IMR-90 (cell line): Measurements from ENCODE around the gene ATP1B3. TPM values are rescaled to one million over a fixed set of nuclear protein-coding genes. Genes with fewer than 3 reads are reported as not detected.

ENCODE experiments used
- ATAC-seq: fragments of 200-7000 bp; cut with Tn5 transposase; 2 replicates; pipeline ENCODE4 v1.9.1; 2020; ENCODE audit warnings: low read depth, mild to moderate bottlenecking, moderate library complexity
- BruUV-seq: library from RNA; stranded (reverse); fragments of 400-500 nt; replicated peaks from 2 replicates; lab custom pipeline; 2021; lab: Mats Ljungman, UMichigan
- CTCF ChIA-PET: fragments of 300-600 bp; formaldehyde crosslinking; extraction: SDS; loops from one replicate; lab custom pipeline; 2021; ENCODE audit warnings: antibody characterized with exemption; lab: Yijun Ruan, JAX
- POLR2A ChIA-PET: fragments of 300-600 bp; sonication (Branson Sonifier 250); formaldehyde crosslinking; loops from one replicate; lab custom pipeline; 2022; ENCODE audit warnings: antibody characterized with exemption; ENCODE audit not compliant: unreplicated experiment; lab: Charles Lee
- DNase-seq: peaks from one replicate; pipeline ENCODE4 v3.0.0; 2013
- H2AFZ ChIP-seq: replicated peaks from 2 replicates; pipeline ENCODE3; 2013; ENCODE audit warnings: low read length, mild to moderate bottlenecking; ENCODE audit not compliant: poor library complexity
- H2AK5ac ChIP-seq: 2 replicates; pipeline ENCODE4 v1.6.1; 2013; ENCODE audit warnings: low read depth, low read length, inconsistent platforms
- H2AK9ac ChIP-seq: replicated peaks from 2 replicates; pipeline ENCODE3; 2013; ENCODE audit warnings: mild to moderate bottlenecking, low read depth, low read length, moderate library complexity; ENCODE audit not compliant: poor library complexity
- H2BK120ac ChIP-seq: 2 replicates; pipeline ENCODE4 v1.6.1; 2013; ENCODE audit warnings: low read depth, low read length, inconsistent platforms
- H2BK15ac ChIP-seq: 3 replicates; pipeline ENCODE4 v1.6.1; 2013; ENCODE audit warnings: low read depth, low read length, inconsistent platforms
- H2BK20ac ChIP-seq: 2 replicates; pipeline ENCODE4 v1.6.1; 2013; ENCODE audit warnings: low read depth, mild to moderate bottlenecking, inconsistent platforms, low read length, moderate library complexity
- H2BK5ac ChIP-seq: 2 replicates; pipeline ENCODE4 v1.6.1; 2013; ENCODE audit warnings: mild to moderate bottlenecking, low read depth, low read length, inconsistent platforms; ENCODE audit not compliant: poor library complexity, severe bottlenecking
- H3K14ac ChIP-seq: replicated peaks from 2 replicates; pipeline ENCODE4 v1.6.1; 2013; ENCODE audit warnings: low read depth, low read length, inconsistent platforms
- H3K18ac ChIP-seq: 2 replicates; pipeline ENCODE4 v1.6.1; 2013; ENCODE audit warnings: low read depth, low read length, control low read depth
- H3K23ac ChIP-seq: 2 replicates; pipeline ENCODE4 v1.6.1; 2013; ENCODE audit warnings: low read depth, low read length, inconsistent platforms
- H3K27ac ChIP-seq: 2 replicates; pipeline ENCODE4 v1.5.1; 2013; ENCODE audit warnings: mild to moderate bottlenecking, control low read depth, low read length; ENCODE audit not compliant: insufficient read depth
- H3K27me3 ChIP-seq: 2 replicates; pipeline ENCODE4 v1.6.1; 2013; ENCODE audit warnings: low read length; ENCODE audit not compliant: control insufficient read depth, insufficient read depth
- H3K36me3 ChIP-seq: 2 replicates; pipeline ENCODE4 v1.6.1; 2013; ENCODE audit warnings: low read length, mixed read lengths; ENCODE audit not compliant: control insufficient read depth, insufficient read depth
- H3K4ac ChIP-seq: 2 replicates; pipeline ENCODE4 v1.6.1; 2013; ENCODE audit warnings: low read depth, low read length, inconsistent platforms
- H3K4me1 ChIP-seq: 2 replicates; pipeline ENCODE4 v1.6.1; 2013; ENCODE audit warnings: low read length, mixed read lengths; ENCODE audit not compliant: control insufficient read depth, insufficient read depth
- H3K4me2 ChIP-seq: 2 replicates; pipeline ENCODE4 v1.6.1; 2013; ENCODE audit warnings: low read depth, mild to moderate bottlenecking, control low read depth, low read length, moderate library complexity
- H3K4me3 ChIP-seq: 2 replicates; pipeline ENCODE4 v1.5.1; 2013; ENCODE audit warnings: low read depth, mild to moderate bottlenecking, control low read depth, low read length, moderate library complexity; ENCODE audit not compliant: insufficient read depth
- H3K56ac ChIP-seq: 2 replicates; pipeline ENCODE4 v1.6.1; 2013; ENCODE audit warnings: low read length, inconsistent platforms; ENCODE audit not compliant: insufficient read depth; ENCODE audit errors: extremely low read depth
- H3K79me1 ChIP-seq, 2 experiments: 2 replicates each; pipeline ENCODE4 v1.6.1; 2013; ENCODE audit warnings: low read length in 2 of 2, inconsistent platforms in 1 of 2, low read depth in 1 of 2
- H3K9ac ChIP-seq: 2 replicates; pipeline ENCODE4 v1.6.1; 2013; ENCODE audit warnings: low read depth, low read length, control low read depth
- H3K9me1 ChIP-seq: 2 replicates; pipeline ENCODE4 v1.6.1; 2013; ENCODE audit warnings: low read length, inconsistent platforms; ENCODE audit not compliant: insufficient read depth
- H3K9me3 ChIP-seq: 2 replicates; pipeline ENCODE4 v1.6.1; 2013; ENCODE audit warnings: low read length; ENCODE audit not compliant: control insufficient read depth, insufficient read depth
- H4K20me1 ChIP-seq: 2 replicates; pipeline ENCODE4 v1.6.1; 2013; ENCODE audit warnings: low read length, inconsistent platforms; ENCODE audit not compliant: insufficient read depth
- H4K5ac ChIP-seq: 2 replicates; pipeline ENCODE4 v1.6.1; 2013; ENCODE audit warnings: mild to moderate bottlenecking, low read depth, low read length, control low read depth
- H4K8ac ChIP-seq, 2 experiments: 2 replicates each; pipeline ENCODE4 v1.6.1; 2013; ENCODE audit warnings: low read depth in 2 of 2, low read length in 2 of 2, control low read depth in 1 of 2, inconsistent platforms in 1 of 2
- H4K91ac ChIP-seq: 2 replicates; pipeline ENCODE4 v1.6.1; 2013; ENCODE audit warnings: low read depth, low read length, inconsistent platforms; ENCODE audit not compliant: insufficient read depth
- BHLHE40 ChIP-seq: fragments of 150-350 bp; IDR thresholded peaks from 2 replicates; pipeline ENCODE4 v1.6.1; 2016; ENCODE audit warnings: mild to moderate bottlenecking, low read depth, low read length
- CEBPB ChIP-seq: IDR thresholded peaks from 2 replicates; pipeline ENCODE4 v1.6.1; 2012; ENCODE audit warnings: low read depth, low read length, improper control_type of control experiment
- CHD1 ChIP-seq: IDR thresholded peaks from 2 replicates; pipeline ENCODE4 v1.6.1; 2012; ENCODE audit warnings: low read depth, low read length, improper control_type of control experiment
- FOS ChIP-seq: fragments of 150-350 bp; IDR thresholded peaks from 2 replicates; pipeline ENCODE4 v1.6.1; 2016; ENCODE audit warnings: low read depth, low read length
- MAFK ChIP-seq: IDR thresholded peaks from 2 replicates; pipeline ENCODE4 v1.6.1; 2012; ENCODE audit warnings: low read depth, low read length, improper control_type of control experiment
- MAZ ChIP-seq: IDR thresholded peaks from 2 replicates; pipeline ENCODE4 v1.6.1; 2012; ENCODE audit warnings: low read depth, mild to moderate bottlenecking, low read length, improper control_type of control experiment, moderate library complexity, borderline replicate concordance
- MXI1 ChIP-seq: IDR thresholded peaks from 2 replicates; pipeline ENCODE4 v1.6.1; 2012; ENCODE audit warnings: low read depth, mild to moderate bottlenecking, low read length, moderate library complexity, borderline replicate concordance
- NFE2L2 ChIP-seq: fragments of 150-350 bp; IDR thresholded peaks from 2 replicates; pipeline ENCODE4 v1.6.1; 2016; ENCODE audit warnings: low read depth, mild to moderate bottlenecking, low read length
- POLR2A ChIP-seq: IDR thresholded peaks from 2 replicates; pipeline ENCODE4 v1.6.1; 2012; ENCODE audit warnings: mild to moderate bottlenecking, low read depth, low read length
- RAD21 ChIP-seq: IDR thresholded peaks from 2 replicates; pipeline ENCODE4 v1.6.1; 2012; ENCODE audit warnings: low read length, improper control_type of control experiment
- RCOR1 ChIP-seq: IDR thresholded peaks from 2 replicates; pipeline ENCODE4 v1.6.1; 2012; ENCODE audit warnings: mild to moderate bottlenecking, low read length, improper control_type of control experiment; ENCODE audit not compliant: insufficient replicate concordance
- RFX5 ChIP-seq: IDR thresholded peaks from 2 replicates; pipeline ENCODE4 v1.8.0; 2012; ENCODE audit warnings: low read depth, mild to moderate bottlenecking, low read length, moderate library complexity
- SMC3 ChIP-seq: fragments of 150-350 bp; IDR thresholded peaks from 2 replicates; pipeline ENCODE4 v1.6.1; 2016; ENCODE audit warnings: low read depth, mild to moderate bottlenecking, antibody characterized with exemption, low read length, moderate library complexity
- WGBS, 2 experiments: methylation state at CpG; one replicate each; pipeline versions ENCODE4 v1.1.5 to v1.1.7; 2013; ENCODE audit warnings: missing lambda C conversion rate in 2 of 2; ENCODE audit not compliant: insufficient read length in 1 of 2; ENCODE audit errors: extremely low coverage in 2 of 2; 5-methylcytosine and 5-hydroxymethylcytosine counted together
- dilution Hi-C: fragments of 300-500 bp; cut with HindIII; formaldehyde crosslinking; loops from one replicate; pipeline ENCODE4 v1.14.3; 2018; ENCODE audit warnings: low sequenced_read_pairs; ENCODE audit not compliant: unreplicated experiment
- in situ Hi-C: fragments of 300-500 bp; cut with MboI; formaldehyde crosslinking; loops from 3 replicates; pipeline ENCODE4 v1.14.3; 2019; ENCODE audit warnings: low sequenced_read_pairs, inconsistent platforms, mixed read lengths
- intact Hi-C: fragments of 100-400 bp; cut with micrococcal nuclease; formaldehyde crosslinking; loops from 2 replicates; pipeline ENCODE4 v1.10.0; 2022
- polyA plus RNA-seq, 3 experiments: library from polyadenylated mRNA; depleted of rRNA; stranded (reverse); fragments of >200 nt; gene quantifications; 2 replicates each; pipeline ENCODE4 v1.2.3, GENCODE V29; 2012; ENCODE audit warnings: low replicate concordance in 1 of 3
- total RNA-seq: library from RNA; depleted of rRNA; stranded (reverse); fragments of >200 nt; gene quantifications from 2 replicates; pipeline ENCODE4 v1.2.3, GENCODE V29; 2012
- TF ChIP-seq, protein P1 (sequence below): fragments of 150-350 bp; IDR thresholded peaks from 2 replicates; pipeline ENCODE4 v1.6.1; 2016; ENCODE audit warnings: low read depth, mild to moderate bottlenecking, low read length, moderate library complexity, borderline replicate concordance
- TF ChIP-seq, protein P2 (sequence below): conservative IDR thresholded peaks from 2 replicates; pipeline ENCODE4 v1.5.1; 2012; ENCODE audit warnings: mild to moderate bottlenecking, low read depth, low read length, improper control_type of control experiment
- TF ChIP-seq, protein P3 (sequence below): fragments of 150-350 bp; IDR thresholded peaks from 2 replicates; pipeline ENCODE4 v1.6.1; 2017; ENCODE audit warnings: mild to moderate bottlenecking, antibody characterized with exemption, low read length, low read depth

The ATP1B3 gene
- total and polyA plus RNA-seq, 2 of the 4 experiments (the other 2 are of a cell fraction), result 64.3 to 126 TPM

DNA sequence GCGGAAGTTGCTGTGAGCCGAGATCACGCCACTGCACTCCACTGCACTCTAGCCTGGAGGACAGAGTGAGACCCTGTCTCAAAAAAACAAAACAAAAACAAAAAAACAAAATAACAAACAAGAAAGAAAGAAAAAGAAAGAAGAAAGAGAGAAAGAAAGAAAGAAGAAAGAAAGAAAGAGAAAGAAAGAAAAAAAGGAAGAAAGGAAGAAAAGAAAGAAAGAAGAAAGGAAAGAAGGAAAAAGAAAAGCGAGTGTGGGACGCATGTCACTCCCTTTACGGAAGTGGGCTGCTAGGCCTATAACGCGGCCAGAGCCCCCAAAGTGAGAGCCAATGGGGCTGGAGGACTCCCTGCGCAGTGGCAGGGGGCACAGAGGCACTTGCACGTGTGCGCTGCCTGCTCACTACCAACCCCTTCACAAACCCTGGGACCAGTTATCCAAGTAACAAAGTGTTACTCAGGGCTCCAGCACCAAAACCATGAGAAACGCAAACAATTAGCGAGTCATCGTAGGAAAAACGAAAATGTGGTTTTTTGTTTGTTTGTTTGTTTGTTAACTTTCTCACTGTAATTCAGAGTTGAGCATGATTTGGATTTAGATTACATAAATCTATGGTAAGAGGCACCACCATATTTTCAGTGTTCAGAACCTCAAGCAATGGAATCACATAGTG is 40.8 kb upstream of the ATP1B3 start:
- H4K20me1 ChIP-seq, result no peaks in the 10 kb centered on the region
- POLR2A ChIA-PET, result no interaction called here
- no peaks in the 10 kb centered on the region for H3K9me1 ChIP-seq
- no TSS peak for BruUV-seq
- no peak overlapping the region for H2AK5ac ChIP-seq
- H2AFZ ChIP-seq, result no peak overlapping the region
- no peak overlapping the region for H2BK120ac ChIP-seq
- intact Hi-C loops (no loop called here), in situ Hi-C loops (no loop called here), dilution Hi-C loops (no loop called here)
- no peak overlapping the region for H3K4me3 ChIP-seq
- H3K36me3 ChIP-seq, result no peaks in the 10 kb centered on the region
- H3K27me3 ChIP-seq, result peaks cover 4% of the 10 kb centered on the region
- CTCF ChIA-PET, result no interaction called here
- no peak overlapping the region for H2BK20ac ChIP-seq
- no peak overlapping the region for H4K5ac ChIP-seq
- no peak for ATAC-seq
- H3K4me1 ChIP-seq, result no peaks in the 10 kb centered on the region
- no peak overlapping the region for H2BK5ac ChIP-seq
- WGBS, 2 experiments, result 87% methylated on average over 4 of the region's 15 CpGs; no CpG with 5 or more reads in 1 of the 2 experiments
- no peaks in the 10 kb centered on the region for H3K79me1 ChIP-seq
- H3K23ac ChIP-seq, result no peak overlapping the region
- no peak overlapping the region for H3K14ac ChIP-seq
- DNase-seq, result no peak
- no peak overlapping the region for H3K4ac ChIP-seq
- H4K8ac ChIP-seq, result no peak overlapping the region
- H2BK15ac ChIP-seq, result no peak overlapping the region
- H4K91ac ChIP-seq, result no peak overlapping the region
- H3K18ac ChIP-seq, result no peak overlapping the region
- no peak overlapping the region for H3K9ac ChIP-seq
- H3K4me2 ChIP-seq, result no peak overlapping the region
- H3K56ac ChIP-seq, result no peak overlapping the region
- H3K9me3 ChIP-seq, result no peaks in the 10 kb centered on the region
- H2AK9ac ChIP-seq, result no peak overlapping the region
- H3K27ac ChIP-seq, result no peak overlapping the region
- TF ChIP-seq RFX5, result no peak
- no peak for TF ChIP-seq BHLHE40
- TF ChIP-seq CHD1, result no peak
- no peak for TF ChIP-seq FOS
- TF ChIP-seq NFE2L2, result no peak
- no peak for TF ChIP-seq SMC3
- TF ChIP-seq, protein P1, sequence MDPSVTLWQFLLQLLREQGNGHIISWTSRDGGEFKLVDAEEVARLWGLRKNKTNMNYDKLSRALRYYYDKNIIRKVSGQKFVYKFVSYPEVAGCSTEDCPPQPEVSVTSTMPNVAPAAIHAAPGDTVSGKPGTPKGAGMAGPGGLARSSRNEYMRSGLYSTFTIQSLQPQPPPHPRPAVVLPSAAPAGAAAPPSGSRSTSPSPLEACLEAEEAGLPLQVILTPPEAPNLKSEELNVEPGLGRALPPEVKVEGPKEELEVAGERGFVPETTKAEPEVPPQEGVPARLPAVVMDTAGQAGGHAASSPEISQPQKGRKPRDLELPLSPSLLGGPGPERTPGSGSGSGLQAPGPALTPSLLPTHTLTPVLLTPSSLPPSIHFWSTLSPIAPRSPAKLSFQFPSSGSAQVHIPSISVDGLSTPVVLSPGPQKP, result no peak
- TF ChIP-seq MAZ, result no peak
- TF ChIP-seq, protein P2, sequence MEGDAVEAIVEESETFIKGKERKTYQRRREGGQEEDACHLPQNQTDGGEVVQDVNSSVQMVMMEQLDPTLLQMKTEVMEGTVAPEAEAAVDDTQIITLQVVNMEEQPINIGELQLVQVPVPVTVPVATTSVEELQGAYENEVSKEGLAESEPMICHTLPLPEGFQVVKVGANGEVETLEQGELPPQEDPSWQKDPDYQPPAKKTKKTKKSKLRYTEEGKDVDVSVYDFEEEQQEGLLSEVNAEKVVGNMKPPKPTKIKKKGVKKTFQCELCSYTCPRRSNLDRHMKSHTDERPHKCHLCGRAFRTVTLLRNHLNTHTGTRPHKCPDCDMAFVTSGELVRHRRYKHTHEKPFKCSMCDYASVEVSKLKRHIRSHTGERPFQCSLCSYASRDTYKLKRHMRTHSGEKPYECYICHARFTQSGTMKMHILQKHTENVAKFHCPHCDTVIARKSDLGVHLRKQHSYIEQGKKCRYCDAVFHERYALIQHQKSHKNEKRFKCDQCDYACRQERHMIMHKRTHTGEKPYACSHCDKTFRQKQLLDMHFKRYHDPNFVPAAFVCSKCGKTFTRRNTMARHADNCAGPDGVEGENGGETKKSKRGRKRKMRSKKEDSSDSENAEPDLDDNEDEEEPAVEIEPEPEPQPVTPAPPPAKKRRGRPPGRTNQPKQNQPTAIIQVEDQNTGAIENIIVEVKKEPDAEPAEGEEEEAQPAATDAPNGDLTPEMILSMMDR, result no peak
- no peak for TF ChIP-seq POLR2A
- no peak for TF ChIP-seq CEBPB
- TF ChIP-seq RAD21, result no peak
- TF ChIP-seq MXI1, result no peak
- no peak for TF ChIP-seq RCOR1
- TF ChIP-seq, protein P3, sequence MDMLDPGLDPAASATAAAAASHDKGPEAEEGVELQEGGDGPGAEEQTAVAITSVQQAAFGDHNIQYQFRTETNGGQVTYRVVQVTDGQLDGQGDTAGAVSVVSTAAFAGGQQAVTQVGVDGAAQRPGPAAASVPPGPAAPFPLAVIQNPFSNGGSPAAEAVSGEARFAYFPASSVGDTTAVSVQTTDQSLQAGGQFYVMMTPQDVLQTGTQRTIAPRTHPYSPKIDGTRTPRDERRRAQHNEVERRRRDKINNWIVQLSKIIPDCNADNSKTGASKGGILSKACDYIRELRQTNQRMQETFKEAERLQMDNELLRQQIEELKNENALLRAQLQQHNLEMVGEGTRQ, result no peak
- no peak for TF ChIP-seq MAFK
